ENCODE data around the gene MPZL1.
A peak's percentile ranks its signal among the peaks of the same experiment; 100 is the strongest.
"Not testable (repeated sequence)": the region's sequence is repeated elsewhere in the genome, so short reads cannot be mapped to it uniquely, and the experiment has no call there.

Gene MPZL1

DNA sequence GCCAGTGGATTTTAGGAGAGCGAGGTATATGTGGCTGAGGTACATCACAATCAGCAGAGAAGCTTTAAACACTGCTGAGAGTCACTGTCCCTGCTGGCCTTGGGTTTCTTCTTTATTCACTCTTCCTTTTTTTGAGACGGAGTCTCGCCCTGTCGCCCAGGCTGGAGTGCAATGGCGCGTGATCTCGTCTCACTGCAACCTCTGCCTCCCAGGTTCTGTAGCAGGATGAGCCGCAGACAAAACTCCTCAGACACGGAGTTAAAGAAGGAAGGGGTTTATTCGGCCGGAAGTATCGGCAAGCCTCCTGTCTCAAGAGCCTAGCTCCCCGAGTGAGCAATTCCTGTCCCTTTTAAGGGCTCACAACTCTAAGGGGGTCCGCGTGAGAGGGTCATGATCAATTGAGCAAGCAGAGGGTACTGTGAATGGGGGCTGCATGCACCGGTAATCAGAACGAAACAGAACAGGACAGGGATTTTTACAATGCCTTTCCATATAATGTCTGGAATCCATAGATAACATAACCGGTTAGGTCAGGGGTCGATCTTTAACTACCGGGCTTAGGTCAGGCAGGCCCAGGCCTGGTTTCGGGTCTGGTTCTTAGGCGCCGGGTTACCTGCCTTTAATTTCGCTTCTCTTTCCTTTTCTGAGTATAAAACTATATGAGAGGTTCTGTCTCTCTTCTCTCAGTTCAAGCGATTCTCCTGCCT lies 1.9 kb upstream of the MPZL1 start:
- DNase-seq (ENCODE audit: low spot score): not testable (repeated sequence)

- DNase-seq (ENCODE audit: low spot score): peak; percentile 47
Measured at GRCh38 chr1:167720965-167721616, 691 bp upstream of the MPZL1 start.

- DNase-seq (ENCODE audit: low spot score): peak; percentile 51
Measured at GRCh38 chr1:167722152-167722869, 529 bp downstream of the MPZL1 start.

DNA sequence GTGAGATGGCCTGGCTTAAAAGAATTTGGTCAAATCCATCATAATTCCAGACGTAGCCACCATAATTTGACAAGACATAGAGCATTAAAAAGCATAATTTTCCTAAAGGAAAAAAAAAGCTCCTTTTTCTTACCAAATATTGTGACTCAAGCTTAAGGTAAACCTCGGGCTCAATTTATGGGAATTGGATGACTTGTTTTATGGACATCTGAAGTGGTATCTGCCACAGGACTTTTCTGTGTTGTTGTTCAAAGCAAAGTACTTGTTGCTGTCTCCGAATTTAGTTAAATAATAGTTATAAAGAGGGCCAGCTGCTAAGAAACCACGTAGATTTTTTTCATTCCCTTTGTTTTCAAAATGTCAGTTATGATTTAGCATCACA lies 1.1 kb downstream of the MPZL1 start:
- no peak for DNase-seq (ENCODE audit: low spot score)

DNA sequence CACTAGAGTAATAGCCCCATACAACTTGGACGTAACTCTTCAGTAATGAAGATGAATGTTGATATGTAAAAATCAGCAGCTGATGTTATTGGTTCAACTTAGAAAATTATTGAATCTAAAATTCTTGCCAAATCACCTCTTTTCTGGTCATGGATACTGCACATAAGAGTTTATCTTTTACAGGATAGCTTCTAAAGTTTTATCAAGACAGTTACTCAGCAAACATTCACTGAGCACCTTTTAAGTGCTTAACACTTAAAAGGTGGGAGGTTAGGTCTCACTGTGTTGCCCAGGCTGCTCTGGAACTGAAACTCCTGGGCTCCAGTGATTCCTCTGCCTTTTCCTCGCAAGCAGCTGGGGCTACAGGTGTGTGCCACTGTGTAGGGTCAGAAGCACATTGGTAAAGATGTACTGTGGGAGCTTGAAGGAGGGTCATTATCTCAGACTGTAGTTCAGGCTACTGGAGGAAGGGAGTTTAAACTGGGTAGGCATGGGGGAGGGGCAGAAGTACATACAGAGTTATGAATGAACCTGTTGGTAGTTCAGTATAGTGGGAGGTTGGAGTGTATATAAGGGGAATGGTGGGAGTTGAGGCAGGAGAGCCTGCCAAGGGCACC lies 2.0 kb downstream of the MPZL1 start:
- no peak for DNase-seq (ENCODE audit: low spot score)

DNA sequence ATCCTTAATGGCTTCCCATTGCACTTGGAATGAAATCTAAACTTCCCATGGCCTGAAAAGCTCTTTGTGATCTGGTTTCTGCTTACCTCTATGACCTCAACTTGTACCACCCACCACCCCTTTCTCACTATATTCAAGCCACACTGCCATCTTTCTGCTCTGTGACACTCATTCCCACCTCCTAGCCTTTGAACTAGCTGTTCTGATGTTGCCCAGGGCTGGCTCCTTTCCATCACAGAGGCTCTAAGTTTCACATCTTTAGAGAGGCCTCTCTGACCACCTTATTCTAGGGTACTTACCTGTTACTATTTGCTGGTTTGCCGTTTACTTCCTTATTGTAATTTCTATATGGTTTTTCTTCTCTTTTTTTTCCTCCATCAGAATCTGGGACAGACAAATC lies 4.2 kb downstream of the MPZL1 start:
- DNase-seq (ENCODE audit: low spot score): no peak

DNA sequence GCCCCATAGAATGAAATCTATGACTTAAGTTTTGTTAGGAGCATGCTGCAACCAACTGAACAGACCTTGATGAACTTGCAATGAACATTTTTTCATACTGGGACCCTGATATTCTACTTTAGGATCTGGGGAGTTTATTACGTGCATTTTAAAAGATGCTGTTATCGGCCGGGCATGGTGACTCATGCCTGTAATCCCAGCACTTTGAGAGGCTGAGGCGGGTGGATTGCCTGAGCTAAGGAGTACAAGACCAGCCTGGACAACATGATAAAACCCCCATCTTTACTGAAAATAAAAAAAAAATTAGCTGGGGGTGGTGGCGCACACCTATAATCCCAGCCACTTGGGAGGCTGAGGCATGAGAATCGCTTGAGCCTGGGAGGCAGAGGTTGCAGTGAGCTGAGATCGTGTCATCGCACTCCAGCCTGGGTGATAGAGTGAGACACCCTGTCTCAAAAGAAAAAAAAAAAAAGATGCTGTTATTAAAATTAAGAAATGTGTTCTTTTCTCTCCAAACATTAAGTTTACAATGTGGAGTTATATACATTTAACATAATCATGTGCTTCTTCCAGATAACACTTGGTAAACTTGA lies 7.1 kb downstream of the MPZL1 start:
- DNase-seq (ENCODE audit: low spot score): no peak

DNA sequence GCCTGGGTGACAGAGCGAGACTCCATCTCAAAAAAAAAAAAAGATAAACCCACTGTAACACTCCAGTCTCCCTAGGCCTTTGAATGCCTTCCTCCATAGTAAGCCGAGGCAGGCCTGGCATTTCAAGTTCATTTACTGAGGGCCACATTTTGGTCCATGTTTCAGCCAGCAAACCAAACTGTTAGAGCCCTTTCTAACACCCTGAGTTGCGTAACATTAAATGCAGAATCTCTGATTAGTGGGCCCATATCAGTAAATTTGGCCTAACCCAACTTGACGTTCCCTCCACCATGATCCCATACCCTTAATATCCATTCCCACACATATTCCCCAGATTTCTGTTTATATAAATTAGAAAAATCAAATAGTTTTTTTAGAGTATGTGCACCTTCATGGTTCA lies 12.4 kb downstream of the MPZL1 start:
- no peak for DNase-seq (ENCODE audit: low spot score)

DNA sequence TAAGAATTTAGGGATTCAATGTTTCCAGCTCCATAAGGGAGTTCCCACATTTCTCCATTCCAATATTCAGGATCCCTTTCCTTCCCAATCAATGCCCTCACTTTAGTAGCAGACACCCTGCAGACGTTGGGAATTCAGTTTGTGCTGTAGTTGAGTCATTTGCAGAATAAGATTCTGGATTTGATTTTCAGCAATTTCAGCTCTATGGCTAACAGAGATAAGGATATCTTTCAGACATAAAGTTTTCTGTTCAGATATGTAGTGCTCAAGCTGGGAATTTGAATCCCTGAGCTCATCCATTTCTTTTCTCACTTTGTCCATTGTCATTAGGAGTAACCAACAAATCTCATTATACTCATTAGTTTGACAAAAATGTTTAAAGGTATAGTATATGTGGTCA lies 13.1 kb downstream of the MPZL1 start:
- no peak for DNase-seq (ENCODE audit: low spot score)

DNA sequence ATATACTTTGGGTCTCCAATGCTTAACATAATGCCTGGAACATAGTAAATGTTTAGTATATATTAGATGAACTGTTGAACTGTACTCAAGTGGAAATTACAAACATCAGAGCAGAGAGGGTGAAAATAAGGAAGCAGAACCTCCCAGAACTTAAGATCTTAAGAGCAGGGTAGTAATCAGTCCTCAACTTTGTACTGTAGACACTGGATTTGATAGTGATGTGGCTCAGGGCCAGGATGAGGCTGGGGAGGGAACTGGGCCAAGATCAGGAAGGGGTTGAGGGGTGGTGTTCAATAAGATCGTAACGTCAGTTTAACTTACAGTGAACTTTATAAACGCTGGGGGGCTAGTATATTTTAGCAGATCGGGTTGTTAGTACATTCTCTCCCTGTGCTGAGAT lies 15.4 kb downstream of the MPZL1 start:
- DNase-seq (ENCODE audit: low spot score): no peak

DNA sequence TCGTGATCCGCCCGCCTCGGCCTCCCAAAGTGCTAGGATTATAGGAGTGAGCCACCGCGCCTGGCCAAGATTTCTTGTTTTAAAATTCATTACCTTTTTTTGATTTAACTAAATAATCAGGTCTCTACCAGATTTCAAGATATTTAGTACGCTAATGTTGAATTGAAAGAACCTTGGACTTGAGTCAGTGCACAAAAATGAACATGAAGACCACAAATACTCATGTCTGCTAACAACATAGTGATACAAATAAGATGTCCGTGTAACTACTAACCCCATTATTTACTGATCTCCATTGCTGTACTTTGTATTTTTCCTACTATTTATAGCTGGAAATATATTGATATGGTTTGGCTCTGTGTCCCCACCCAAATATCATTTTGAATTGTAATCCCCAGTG lies 16.4 kb downstream of the MPZL1 start:
- no peak for DNase-seq (ENCODE audit: low spot score)

GRCh38 chr1:167739752-167740151 lies 18.0 kb downstream of the MPZL1 start:
- DNase-seq (ENCODE audit: low spot score): no peak

- not testable (repeated sequence) for DNase-seq (ENCODE audit: low spot score)
Measured at GRCh38 chr1:167741103-167741502, 19.3 kb downstream of the MPZL1 start.

GRCh38 chr1:167742392-167743057 lies 20.7 kb downstream of the MPZL1 start:
- not testable (repeated sequence) for DNase-seq (ENCODE audit: low spot score)

DNA sequence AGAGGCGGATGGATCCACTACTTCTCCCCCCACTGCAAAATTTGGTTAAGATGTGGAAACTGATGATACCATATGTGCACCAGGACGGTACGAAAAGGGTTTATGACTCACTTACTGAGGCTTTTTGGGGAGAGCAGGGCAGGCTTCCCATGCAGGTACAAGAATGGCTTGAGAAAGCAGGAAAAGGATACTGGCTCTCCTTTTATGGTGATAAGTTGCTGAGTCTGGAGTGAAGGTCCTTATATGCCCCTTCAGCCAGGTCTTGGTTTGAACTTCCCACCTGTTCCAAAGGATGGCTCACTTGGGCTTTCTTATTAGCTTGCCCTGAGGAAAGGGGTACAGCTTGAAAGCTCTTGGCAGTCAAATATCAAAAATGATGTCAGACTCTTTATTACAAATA lies 23.1 kb downstream of the MPZL1 start:
- no peak for DNase-seq (ENCODE audit: low spot score)

DNA sequence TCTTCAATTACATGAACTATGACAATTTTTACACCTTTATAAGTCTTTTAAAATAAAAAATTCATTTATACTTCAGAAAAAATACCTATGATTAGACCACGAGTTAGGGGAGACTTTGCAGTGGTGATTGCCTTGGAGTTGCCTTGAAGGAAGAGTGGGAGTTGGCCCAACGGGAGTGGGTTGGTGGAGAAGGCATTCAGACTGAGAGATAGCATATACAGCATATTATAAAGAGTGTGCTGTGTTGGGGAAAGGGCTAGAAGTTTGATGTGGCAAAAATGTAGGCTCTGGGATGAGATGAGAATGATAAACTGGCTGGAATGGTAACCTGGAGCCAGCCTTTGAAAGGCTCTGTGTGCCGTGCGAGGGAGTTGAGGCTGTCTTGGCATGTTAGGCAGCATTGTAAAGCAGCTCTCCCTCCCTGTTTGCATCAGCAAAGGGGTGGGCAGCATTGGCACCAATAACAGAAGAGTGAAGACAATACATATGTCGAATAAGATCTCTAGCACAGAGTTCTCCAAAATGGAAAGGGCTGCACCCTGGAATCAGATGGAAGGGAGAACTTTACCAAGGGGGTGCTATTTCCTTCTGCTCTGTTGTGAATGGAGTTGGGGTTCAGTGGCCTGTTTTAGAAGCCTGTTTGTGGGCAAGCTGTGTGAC lies 24.4 kb downstream of the MPZL1 start:
- no peak for DNase-seq (ENCODE audit: low spot score)

DNA sequence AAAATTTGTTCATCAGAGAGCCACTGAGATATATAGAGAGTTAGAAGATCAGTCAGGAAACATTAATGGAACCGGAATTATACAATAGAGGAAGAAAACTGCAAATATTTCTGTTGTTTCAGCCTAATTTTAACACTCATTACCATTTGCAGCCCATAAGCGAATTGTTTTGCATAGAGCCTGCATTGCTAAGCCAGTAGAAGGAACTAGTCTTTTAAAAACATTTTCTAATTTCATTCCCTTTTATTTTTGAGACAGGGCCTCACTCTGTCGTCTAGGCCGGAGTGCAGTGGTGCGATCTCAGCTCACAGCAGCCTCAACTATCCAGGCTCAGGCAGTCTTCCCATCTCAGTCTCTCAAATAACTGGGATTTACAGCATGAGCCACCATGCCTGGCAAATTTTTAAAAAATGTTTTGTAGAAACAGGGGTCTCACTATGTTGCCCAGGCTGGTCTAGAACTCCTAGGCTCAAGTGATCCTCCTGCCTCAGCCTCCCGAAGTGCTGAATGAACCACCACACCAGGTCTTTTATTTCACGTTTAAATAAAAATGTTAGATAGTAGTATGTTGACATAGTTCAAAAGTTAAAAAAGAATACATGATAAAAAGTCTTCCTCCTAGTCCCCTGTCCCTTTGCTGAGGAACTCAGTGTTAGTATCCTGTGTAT lies 25.3 kb downstream of the MPZL1 start:
- no peak for DNase-seq (ENCODE audit: low spot score)

- DNase-seq (ENCODE audit: low spot score): no peak
Measured at GRCh38 chr1:167747988-167748387, 26.2 kb downstream of the MPZL1 start.

GRCh38 chr1:167748906-167749305 lies 27.1 kb downstream of the MPZL1 start:
- no peak for DNase-seq (ENCODE audit: low spot score)

DNA sequence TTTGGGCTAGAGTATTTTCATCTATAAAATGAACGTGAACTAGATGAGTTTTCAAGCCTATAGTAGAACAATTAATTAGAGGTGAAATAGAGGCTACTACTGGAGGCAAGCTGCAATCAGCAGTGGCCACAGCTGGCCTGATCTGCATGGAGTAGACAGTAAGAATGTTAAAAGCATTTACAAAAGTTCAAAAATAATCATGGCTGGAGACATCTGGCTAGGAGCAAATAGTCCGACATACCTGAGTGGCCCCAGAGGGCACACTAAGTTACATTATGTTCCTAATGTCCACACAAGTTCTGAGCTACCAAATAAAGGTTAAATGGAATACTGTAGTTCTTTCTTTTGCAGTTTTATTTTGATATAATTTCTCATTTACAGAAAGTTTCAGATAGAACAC lies 28.0 kb downstream of the MPZL1 start:
- DNase-seq (ENCODE audit: low spot score): no peak

DNA sequence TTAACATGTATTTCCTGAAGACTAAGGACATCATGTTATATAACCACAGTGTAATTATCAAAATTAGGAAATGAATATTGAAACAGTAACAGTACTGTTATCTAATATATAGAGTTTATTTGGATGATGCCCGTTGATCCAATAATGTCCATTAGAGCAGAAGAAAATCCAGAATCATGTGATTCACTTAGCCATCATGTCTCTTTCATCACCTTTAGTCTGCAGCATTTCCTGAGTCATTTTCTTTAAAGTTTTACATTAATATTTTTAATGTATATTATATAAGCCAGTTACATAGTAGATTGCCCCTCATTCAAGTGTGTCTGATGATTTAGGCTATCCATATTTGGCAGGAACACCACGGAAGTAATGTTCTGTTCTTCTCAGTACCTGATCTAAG lies 28.9 kb downstream of the MPZL1 start:
- DNase-seq (ENCODE audit: low spot score): no peak
